ENCODE data around the gene SH3RF3. TPM values are rescaled to one million over a fixed set of nuclear protein-coding genes. Genes with fewer than 3 reads are reported as not detected.

Gene SH3RF3
- total and polyA plus RNA-seq, 9 of the 15 experiments (the other 6 are each of a cell fraction or from before 2014, with no cell fraction given), result 0.02 TPM; not detected in 8

DNA sequence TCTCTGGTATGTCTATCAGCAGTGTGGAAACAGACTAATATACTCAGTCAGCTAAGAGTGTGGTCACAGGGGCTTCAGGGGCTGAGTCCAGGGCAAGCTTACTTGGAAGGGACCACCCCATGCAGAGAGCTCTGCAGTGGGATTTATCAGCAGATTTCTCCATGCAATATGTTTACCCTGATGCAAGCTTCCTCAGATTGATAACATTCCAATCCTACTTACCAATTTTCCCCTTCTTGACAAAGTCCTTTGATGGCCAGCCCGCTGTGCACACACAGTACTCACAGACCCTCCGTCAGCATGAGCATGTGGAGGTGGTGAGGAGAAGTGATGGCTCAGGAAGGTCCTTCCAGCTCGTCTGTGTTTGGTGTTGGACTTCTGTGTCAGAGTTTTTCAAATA is 51.8 kb downstream of the SH3RF3 start (continued):
- TF ChIP-seq, protein P1, sequence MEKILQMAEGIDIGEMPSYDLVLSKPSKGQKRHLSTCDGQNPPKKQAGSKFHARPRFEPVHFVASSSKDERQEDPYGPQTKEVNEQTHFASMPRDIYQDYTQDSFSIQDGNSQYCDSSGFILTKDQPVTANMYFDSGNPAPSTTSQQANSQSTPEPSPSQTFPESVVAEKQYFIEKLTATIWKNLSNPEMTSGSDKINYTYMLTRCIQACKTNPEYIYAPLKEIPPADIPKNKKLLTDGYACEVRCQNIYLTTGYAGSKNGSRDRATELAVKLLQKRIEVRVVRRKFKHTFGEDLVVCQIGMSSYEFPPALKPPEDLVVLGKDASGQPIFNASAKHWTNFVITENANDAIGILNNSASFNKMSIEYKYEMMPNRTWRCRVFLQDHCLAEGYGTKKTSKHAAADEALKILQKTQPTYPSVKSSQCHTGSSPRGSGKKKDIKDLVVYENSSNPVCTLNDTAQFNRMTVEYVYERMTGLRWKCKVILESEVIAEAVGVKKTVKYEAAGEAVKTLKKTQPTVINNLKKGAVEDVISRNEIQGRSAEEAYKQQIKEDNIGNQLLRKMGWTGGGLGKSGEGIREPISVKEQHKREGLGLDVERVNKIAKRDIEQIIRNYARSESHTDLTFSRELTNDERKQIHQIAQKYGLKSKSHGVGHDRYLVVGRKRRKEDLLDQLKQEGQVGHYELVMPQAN (IDR thresholded peaks at IDR 0.05; ENCODE audit: borderline replicate concordance), result no peak
- TF ChIP-seq ZNF695 (CRISPR knock-in tag; IDR thresholded peaks at IDR 0.05) (no peak), NR3C1 (CRISPR knock-in tag; IDR thresholded peaks at IDR 0.05) (no peak), NFATC3 (IDR thresholded peaks at IDR 0.05) (no peak)
- TF ChIP-seq, protein P2, sequence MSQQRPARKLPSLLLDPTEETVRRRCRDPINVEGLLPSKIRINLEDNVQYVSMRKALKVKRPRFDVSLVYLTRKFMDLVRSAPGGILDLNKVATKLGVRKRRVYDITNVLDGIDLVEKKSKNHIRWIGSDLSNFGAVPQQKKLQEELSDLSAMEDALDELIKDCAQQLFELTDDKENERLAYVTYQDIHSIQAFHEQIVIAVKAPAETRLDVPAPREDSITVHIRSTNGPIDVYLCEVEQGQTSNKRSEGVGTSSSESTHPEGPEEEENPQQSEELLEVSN (IDR thresholded peaks at IDR 0.05; ENCODE audit: borderline replicate concordance in 1 of 2, extremely low read depth in 1 of 2, insufficient read depth in 1 of 2, insufficient read length in 1 of 2, low read depth in 1 of 2, low read length in 1 of 2, poor library complexity in 1 of 2, severe bottlenecking in 1 of 2), result no peak
- TF ChIP-seq, protein P3, sequence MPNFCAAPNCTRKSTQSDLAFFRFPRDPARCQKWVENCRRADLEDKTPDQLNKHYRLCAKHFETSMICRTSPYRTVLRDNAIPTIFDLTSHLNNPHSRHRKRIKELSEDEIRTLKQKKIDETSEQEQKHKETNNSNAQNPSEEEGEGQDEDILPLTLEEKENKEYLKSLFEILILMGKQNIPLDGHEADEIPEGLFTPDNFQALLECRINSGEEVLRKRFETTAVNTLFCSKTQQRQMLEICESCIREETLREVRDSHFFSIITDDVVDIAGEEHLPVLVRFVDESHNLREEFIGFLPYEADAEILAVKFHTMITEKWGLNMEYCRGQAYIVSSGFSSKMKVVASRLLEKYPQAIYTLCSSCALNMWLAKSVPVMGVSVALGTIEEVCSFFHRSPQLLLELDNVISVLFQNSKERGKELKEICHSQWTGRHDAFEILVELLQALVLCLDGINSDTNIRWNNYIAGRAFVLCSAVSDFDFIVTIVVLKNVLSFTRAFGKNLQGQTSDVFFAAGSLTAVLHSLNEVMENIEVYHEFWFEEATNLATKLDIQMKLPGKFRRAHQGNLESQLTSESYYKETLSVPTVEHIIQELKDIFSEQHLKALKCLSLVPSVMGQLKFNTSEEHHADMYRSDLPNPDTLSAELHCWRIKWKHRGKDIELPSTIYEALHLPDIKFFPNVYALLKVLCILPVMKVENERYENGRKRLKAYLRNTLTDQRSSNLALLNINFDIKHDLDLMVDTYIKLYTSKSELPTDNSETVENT (CRISPR knock-in tag; IDR thresholded peaks at IDR 0.05), result no peak
